Mesendoderm (in vitro differentiated cells): ENCODE data around the gene ACAP3.

ENCODE experiments used
- DNase-seq: peaks from one replicate; pipeline ENCODE4 v3.0.0; 2013
- H2AK5ac ChIP-seq: 2 replicates; pipeline ENCODE4 v1.6.1; 2013; ENCODE audit warnings: low read length, inconsistent platforms
- H2BK120ac ChIP-seq: 2 replicates; pipeline ENCODE4 v1.6.1; 2013; ENCODE audit warnings: low read depth, mild to moderate bottlenecking, low read length, moderate library complexity, mixed read lengths
- H2BK15ac ChIP-seq: replicated peaks from 2 replicates; pipeline ENCODE4 v1.6.1; 2013; ENCODE audit warnings: low read depth, mild to moderate bottlenecking, moderate library complexity
- H2BK5ac ChIP-seq: 2 replicates; pipeline ENCODE4 v1.6.1; 2013; ENCODE audit warnings: low read length, inconsistent platforms
- H3K18ac ChIP-seq: 2 replicates; pipeline ENCODE4 v1.6.1; 2013; ENCODE audit warnings: mild to moderate bottlenecking, low read length, mixed read lengths
- H3K23ac ChIP-seq: one replicate; pipeline ENCODE4 v1.6.1; 2013; ENCODE audit warnings: low read length
- H3K27ac ChIP-seq: 2 replicates; pipeline ENCODE4 v1.5.1; 2013; ENCODE audit warnings: low read depth, mild to moderate bottlenecking, inconsistent platforms, low read length, moderate library complexity
- H3K27me3 ChIP-seq: 2 replicates; pipeline ENCODE4 v1.6.1; 2013; ENCODE audit warnings: low read length, control low read depth, mild to moderate bottlenecking, inconsistent platforms; ENCODE audit not compliant: insufficient read depth, poor library complexity
- H3K36me3 ChIP-seq: 2 replicates; pipeline ENCODE4 v1.6.1; 2013; ENCODE audit warnings: low read length, inconsistent platforms; ENCODE audit not compliant: control insufficient read depth, insufficient read depth
- H3K4ac ChIP-seq: one replicate; pipeline ENCODE4 v1.6.1; 2013; ENCODE audit warnings: low read depth, mild to moderate bottlenecking, low read length, moderate library complexity
- H3K4me1 ChIP-seq: 2 replicates; pipeline ENCODE4 v1.6.1; 2013; ENCODE audit warnings: low read depth, low read length, inconsistent platforms; ENCODE audit not compliant: control insufficient read depth
- H3K4me2 ChIP-seq: 2 replicates; pipeline ENCODE4 v1.6.1; 2013; ENCODE audit warnings: low read length
- H3K4me3 ChIP-seq: 2 replicates; pipeline ENCODE4 v1.5.1; 2013; ENCODE audit warnings: mild to moderate bottlenecking, low read length
- H3K56ac ChIP-seq: one replicate; pipeline ENCODE4 v1.6.1; 2013; ENCODE audit warnings: low read length
- H3K79me1 ChIP-seq: 2 replicates; pipeline ENCODE4 v1.6.1; 2013; ENCODE audit warnings: low read length, inconsistent platforms
- H3K79me2 ChIP-seq: 2 replicates; pipeline ENCODE4 v1.6.1; 2013; ENCODE audit warnings: mild to moderate bottlenecking, low read length; ENCODE audit not compliant: control insufficient read depth, insufficient read depth
- H3K9ac ChIP-seq: 2 replicates; pipeline ENCODE4 v1.6.1; 2013; ENCODE audit warnings: low read length, inconsistent platforms
- H4K5ac ChIP-seq: one replicate; pipeline ENCODE4 v1.6.1; 2013; ENCODE audit warnings: low read length
- H4K8ac ChIP-seq: one replicate; pipeline ENCODE4 v1.6.1; 2013; ENCODE audit warnings: low read depth, mild to moderate bottlenecking, control low read depth, low read length, moderate library complexity
- WGBS: extraction: QIAGEN DNeasy Blood & Tissue Kit; methylation state at CpG from one replicate; pipeline ENCODE4 v1.1.7; 2013; ENCODE audit warnings: low lambda C conversion rate, missing lambda C conversion rate; ENCODE audit not compliant: insufficient coverage; ENCODE audit errors: extremely low coverage; 5-methylcytosine and 5-hydroxymethylcytosine counted together

ACAP3 gene

DNA sequence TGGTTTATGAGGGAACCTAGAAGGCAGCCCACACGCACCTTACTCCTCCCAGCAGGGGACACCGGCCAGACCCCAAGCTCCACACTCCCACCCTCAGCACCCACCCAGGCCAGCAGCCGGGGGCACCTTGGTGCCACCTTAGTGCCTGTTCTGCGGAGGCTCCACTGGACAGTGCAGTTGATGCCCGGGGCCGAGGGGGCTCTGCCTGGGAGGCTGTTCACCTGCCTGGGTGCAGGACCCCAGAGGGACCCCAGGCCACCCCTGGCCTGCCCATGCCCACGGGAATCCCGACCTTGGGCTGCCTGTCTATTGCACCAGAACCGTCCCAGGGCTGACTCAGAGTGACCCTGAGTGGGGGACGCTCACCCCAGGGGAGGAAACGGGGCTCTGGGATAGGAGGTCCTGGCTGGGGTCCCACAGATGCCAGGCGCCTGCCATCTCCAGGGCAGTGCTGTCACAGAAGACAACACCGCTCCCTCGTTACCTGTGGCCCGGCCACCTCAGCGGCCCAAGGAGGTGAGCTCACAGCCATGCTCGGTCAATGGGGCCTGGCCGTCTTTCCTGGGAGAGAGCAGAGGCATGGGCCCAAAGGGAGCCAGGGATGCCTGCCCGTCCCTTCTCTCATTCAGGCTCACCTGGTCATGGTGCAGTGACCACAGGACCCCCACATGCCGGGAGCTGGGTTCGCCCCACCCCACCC lies 26.8 kb downstream of the ACAP3 start:
- no CpG with 5 or more reads among the region's 21 CpGs for WGBS

GRCh38 chr1:1279028-1279427 lies 28.7 kb downstream of the ACAP3 start:
- Histone ChIP-seq H3K9ac (no peak overlapping the region), H3K4ac (no peak overlapping the region), H3K56ac (no peak overlapping the region), H3K4me2 (no peak overlapping the region), H3K4me1 (no peaks in the 10 kb centered on the region), H3K23ac (no peak overlapping the region), H3K79me1 (no peaks in the 10 kb centered on the region), H2AK5ac (no peak overlapping the region), H2BK120ac (no peak overlapping the region), H3K36me3 (no peaks in the 10 kb centered on the region), H4K8ac (no peak overlapping the region), H3K27ac (no peak overlapping the region), H2BK15ac (no peak overlapping the region), H3K18ac (no peak overlapping the region), H3K4me3 (no peak overlapping the region), H3K79me2 (no peaks in the 10 kb centered on the region), H2BK5ac (no peak overlapping the region), H3K27me3 (no peaks in the 10 kb centered on the region), H4K5ac (no peak overlapping the region)
- no peak for DNase-seq
- WGBS = no CpG with 5 or more reads among the region's 17 CpGs

More for the DNA sequence above, 26.8 kb downstream of the ACAP3 start:
- Histone ChIP-seq H3K23ac (no peak overlapping the region), H2BK15ac (no peak overlapping the region), H3K36me3 (no peaks in the 10 kb centered on the region), H2BK5ac (no peak overlapping the region), H3K79me2 (no peaks in the 10 kb centered on the region), H2BK120ac (no peak overlapping the region), H3K79me1 (no peaks in the 10 kb centered on the region), H3K4ac (no peak overlapping the region), H3K4me1 (no peaks in the 10 kb centered on the region), H3K4me2 (no peak overlapping the region), H3K27ac (no peak overlapping the region), H3K18ac (no peak overlapping the region), H2AK5ac (no peak overlapping the region), H3K4me3 (no peak overlapping the region), H4K8ac (no peak overlapping the region), H4K5ac (no peak overlapping the region), H3K56ac (no peak overlapping the region), H3K9ac (no peak overlapping the region), H3K27me3 (no peaks in the 10 kb centered on the region)
- DNase-seq = no peak

DNA sequence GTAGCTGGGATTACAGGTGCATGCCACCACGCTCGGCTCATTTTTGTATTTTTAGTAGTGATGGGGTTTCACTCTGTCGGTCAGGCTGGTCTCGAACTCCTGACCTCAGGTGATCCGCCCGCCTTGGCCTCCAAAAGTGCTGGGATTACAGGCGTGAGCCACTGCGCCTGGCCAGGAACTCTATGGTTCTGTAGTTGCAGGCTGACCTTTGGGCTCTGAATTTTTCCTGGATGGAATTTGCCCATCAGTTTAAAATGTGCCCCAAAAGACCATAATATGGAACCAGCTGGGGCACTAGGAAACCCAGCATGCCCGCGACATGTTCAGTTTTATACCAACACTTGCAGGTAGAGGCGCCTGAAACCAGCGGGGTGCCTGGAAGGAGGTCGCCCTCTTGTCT lies 29.1 kb downstream of the ACAP3 start:
- no CpG with 5 or more reads among the region's 13 CpGs for WGBS
- no peak for DNase-seq
- no peak overlapping the region for H3K4me3 ChIP-seq

GRCh38 chr1:1275836-1276235 lies 31.9 kb downstream of the ACAP3 start:
- H3K36me3 ChIP-seq = no peaks in the 10 kb centered on the region
- H2BK5ac ChIP-seq = no peak overlapping the region
- H3K4me3 ChIP-seq = no peak overlapping the region
- no peak overlapping the region for H3K4me2 ChIP-seq
- DNase-seq = no peak
- no peak overlapping the region for H3K56ac ChIP-seq
- H2AK5ac ChIP-seq = no peak overlapping the region
- peaks cover 5% of the 10 kb centered on the region for H3K4me1 ChIP-seq
- peaks cover 16% of the 10 kb centered on the region for H3K79me1 ChIP-seq
- no peak overlapping the region for H3K18ac ChIP-seq
- H3K9ac ChIP-seq = no peak overlapping the region
- H3K27me3 ChIP-seq = no peaks in the 10 kb centered on the region
- H4K8ac ChIP-seq = no peak overlapping the region
- H3K4ac ChIP-seq = no peak overlapping the region
- H3K27ac ChIP-seq = no peak overlapping the region
- no peak overlapping the region for H3K23ac ChIP-seq
- peaks cover 24% of the 10 kb centered on the region for H3K79me2 ChIP-seq
- H4K5ac ChIP-seq = no peak overlapping the region
- H2BK120ac ChIP-seq = no peak overlapping the region
- H2BK15ac ChIP-seq = no peak overlapping the region
- WGBS = no CpG with 5 or more reads among the region's 9 CpGs

More for the DNA sequence above, 29.1 kb downstream of the ACAP3 start:
- no peaks in the 10 kb centered on the region for H3K4me1 ChIP-seq
- no peak overlapping the region for H2BK5ac ChIP-seq
- no peak overlapping the region for H3K4ac ChIP-seq
- no peak overlapping the region for H3K4me2 ChIP-seq
- H2BK120ac ChIP-seq = no peak overlapping the region
- H3K56ac ChIP-seq = no peak overlapping the region
- no peak overlapping the region for H3K18ac ChIP-seq
- no peaks in the 10 kb centered on the region for H3K79me1 ChIP-seq
- H3K36me3 ChIP-seq = no peaks in the 10 kb centered on the region
- H4K8ac ChIP-seq = no peak overlapping the region
- no peak overlapping the region for H2BK15ac ChIP-seq
- H3K27ac ChIP-seq = no peak overlapping the region
- H4K5ac ChIP-seq = no peak overlapping the region
- no peak overlapping the region for H3K9ac ChIP-seq
- H2AK5ac ChIP-seq = no peak overlapping the region
- H3K79me2 ChIP-seq = no peaks in the 10 kb centered on the region
- no peaks in the 10 kb centered on the region for H3K27me3 ChIP-seq
- H3K23ac ChIP-seq = no peak overlapping the region

GRCh38 chr1:1274931-1275431 lies 32.7 kb downstream of the ACAP3 start:
- Histone ChIP-seq H3K36me3 (no peaks in the 10 kb centered on the region), H3K27me3 (no peaks in the 10 kb centered on the region), H2BK120ac (no peak overlapping the region), H4K8ac (no peak overlapping the region), H3K4me3 (no peak overlapping the region), H2BK15ac (no peak overlapping the region), H3K4me1 (peaks cover 5% of the 10 kb centered on the region), H3K56ac (peak overlapping the region; percentile 89), H3K27ac (no peak overlapping the region), H3K4ac (no peak overlapping the region), H3K79me2 (peaks cover 33% of the 10 kb centered on the region), H4K5ac (no peak overlapping the region), H2AK5ac (no peak overlapping the region), H3K9ac (no peak overlapping the region), H3K4me2 (no peak overlapping the region), H3K79me1 (peaks cover 22% of the 10 kb centered on the region), H2BK5ac (no peak overlapping the region), H3K18ac (no peak overlapping the region), H3K23ac (no peak overlapping the region)
- no peak for DNase-seq
- no CpG with 5 or more reads among the region's 15 CpGs for WGBS
